NCI-H524 treated with DMSO at 0.1 percent for 48 hours (cell line): ENCODE data around the gene CFAP251.

Experiments used
- DNase-seq: peaks from one replicate; lab custom pipeline; 2025; lab: John Stamatoyannopoulos, UW

CFAP251 gene

DNA sequence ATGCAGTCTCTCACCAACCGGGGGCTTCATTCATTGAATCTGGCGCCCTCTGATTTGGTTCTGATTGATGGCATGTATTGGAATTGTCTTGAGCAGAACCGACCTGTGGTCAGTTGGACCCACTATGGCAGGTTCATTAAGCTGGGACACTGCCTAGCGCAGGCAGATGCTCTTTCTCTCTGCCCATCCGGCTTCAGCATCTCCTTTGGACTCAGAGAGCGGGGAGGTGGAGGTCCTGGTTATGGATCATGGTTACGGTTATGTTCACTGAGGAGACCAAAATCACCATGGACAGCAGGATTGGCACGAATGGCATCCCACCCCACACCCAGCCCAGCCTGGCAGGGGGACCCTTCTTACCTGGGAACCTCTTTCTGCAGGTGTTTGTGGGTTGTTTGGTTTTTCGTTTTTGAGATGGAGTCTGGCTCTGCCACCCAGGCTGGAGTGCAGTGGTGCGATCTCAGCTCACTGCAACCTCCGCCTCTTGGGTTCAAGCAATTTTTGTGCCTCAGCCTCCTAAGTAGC, 86.9 kb downstream of the CFAP251 start:
- no peak for DNase-seq

DNA sequence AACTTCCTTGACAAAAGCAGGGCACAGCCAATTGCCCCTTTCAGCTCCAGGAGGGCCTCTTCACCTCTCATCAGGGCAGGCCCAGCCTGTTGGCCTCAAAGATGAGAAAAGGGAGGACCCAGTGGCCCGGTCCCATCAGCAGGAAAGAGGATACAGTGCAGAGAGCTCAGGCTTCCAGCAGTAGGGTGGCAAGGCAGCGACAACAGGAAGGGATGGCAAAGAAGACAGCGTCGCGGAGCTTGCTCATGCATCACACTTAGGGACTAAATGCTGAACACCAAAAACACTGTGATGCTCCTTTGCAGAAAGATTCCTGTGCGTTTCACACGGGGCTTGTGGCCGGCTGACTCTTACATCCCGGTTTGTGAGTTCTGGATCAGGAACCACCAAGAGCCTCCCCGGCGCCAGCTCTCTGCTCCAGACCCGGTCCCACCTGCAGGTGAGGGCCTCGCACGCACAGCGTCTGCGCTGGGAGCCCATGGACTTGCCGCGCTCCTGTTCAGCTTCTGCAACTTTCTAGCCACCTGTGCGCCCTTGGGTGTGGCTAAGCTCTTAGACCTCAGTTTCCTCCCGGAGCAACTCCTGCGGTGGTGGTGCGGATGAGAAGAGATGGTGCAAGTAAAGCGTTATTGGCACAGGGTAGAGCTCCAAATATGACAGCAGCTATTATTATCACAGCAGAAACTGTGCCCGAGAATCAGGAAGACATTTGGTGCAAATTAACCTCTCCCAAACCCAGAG, 88.0 kb downstream of the CFAP251 start:
- DNase-seq = no peak

DNA sequence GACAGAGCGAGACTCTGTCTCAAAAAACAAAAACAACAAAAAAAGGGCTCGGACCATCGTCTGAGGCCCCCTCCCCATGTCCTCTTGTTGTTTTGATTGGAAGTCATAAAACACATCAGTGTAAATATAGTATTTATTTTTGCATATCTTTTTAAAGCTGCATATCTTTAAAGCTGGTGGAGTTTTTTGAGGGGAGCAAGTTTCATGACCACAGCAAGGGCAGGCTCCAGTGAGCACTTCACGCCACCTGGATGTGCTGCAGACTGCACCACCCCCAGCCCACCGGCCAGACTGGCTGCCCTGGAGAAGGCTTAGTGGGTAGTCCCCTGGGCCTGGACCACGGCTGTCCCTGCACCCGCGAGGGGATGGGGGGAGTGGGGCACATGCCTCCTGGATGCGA, 91.3 kb downstream of the CFAP251 start:
- no peak for DNase-seq

DNA sequence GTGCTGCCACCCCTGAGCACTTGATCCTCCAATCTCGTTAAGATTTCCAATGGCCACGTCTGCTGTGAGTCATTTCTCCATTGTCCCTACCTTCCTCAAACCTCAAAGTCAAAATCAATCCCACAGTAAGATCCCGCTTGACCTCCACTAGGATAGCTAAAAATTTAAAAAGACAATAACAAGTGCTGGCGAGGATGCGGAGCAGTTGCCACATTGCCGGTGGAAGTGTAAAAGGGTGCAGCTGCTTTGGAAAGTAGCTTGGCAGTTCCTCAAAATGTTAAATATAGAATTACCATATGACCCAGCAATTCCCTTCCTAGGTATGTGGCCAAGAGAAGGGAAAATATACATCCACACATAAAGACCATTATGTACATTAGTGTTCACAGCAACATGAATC, 93.8 kb downstream of the CFAP251 start:
- no peak for DNase-seq

DNA sequence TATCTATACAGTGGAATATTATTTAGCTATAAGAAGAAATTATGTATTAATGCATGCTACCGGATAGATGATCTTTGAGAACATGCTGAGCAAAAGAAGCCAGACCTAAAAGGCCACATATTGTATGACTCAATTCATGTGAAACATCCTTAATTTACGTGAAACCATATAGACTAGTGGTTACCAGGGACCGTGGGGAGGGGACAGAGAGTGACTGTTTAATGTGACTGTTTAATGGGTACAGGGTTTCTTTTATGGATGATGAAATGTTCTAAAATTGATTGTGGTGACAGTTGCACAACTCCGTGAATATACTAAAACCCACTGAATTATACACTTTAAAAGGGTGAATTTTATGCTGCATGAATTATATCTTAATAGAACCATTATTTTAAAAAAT, 94.7 kb downstream of the CFAP251 start:
- no peak for DNase-seq

DNA sequence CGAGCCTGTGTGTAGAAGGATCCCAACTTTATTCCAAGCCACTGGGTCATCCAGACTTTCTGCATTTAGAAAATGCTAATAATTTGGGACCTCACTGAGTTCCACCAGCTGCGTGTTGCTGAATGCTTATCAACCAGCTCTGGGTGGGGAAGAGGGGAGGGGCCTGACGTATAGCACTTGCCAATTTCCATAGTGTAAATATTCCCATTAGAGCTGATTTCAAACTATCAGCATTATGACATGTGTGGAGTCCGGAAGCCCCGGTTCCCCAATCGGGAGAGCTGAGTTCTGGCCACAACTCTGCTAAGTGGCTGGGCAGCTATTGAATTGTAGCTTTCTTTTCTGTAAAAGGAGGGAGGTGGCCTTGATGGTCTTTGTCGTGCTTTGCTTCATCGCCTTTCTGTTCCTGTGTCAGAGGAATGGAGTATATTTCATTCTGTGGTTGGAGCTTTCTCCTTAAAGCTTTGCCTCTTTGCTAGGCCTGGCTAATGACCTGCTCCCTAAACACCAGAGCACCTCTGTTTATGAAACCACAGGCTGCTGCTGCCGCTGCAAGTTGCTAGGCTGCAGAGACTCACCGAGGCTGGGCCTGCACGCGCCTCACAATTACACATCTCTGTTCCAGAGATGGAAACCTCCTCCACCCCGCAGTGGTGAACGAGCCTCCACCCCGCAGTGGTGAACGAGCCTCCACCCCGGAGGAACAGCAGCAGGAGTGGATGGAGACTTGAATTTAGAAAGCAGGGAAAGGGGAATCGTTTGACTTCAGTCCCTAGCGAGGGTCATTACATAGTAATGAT, 95.6 kb downstream of the CFAP251 start:
- no peak for DNase-seq

DNA sequence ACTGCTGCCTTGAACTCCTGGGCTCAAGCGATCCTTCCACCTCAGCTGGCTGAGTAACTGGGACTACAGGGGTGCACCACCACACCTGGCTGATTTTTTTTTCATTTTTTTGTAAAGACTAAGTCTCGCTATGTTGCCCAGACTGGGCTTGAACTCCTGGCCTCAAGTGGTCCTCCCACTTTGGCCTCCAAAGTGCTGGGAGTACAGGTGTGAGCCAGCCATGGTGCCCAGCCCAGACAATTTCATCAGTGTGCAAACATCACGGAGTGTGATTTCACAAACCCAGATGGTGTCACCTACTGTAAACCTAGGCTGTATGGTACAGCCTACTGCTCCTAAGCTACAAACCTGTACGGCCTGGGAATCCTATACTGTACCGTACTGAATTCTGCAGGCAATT, 96.4 kb downstream of the CFAP251 start:
- DNase-seq = no peak

DNA sequence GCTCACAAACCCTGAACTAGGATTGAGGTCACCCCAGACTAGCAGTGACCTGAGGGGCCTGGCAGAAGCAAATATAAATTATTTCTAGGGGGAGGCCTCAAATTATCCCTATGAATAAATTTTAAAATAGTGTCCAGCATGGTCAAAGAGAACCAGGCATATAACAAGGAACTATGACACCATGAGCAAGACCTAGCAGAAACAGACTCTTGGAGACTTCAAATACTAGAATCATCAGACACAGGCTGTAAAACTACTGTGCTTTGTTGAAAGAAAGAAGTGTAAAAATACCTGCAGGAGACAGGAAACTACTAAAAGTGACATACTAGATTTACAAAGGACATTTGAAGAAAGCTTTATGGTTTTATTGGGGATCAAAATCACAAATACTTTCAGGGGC, 100.1 kb downstream of the CFAP251 start:
- DNase-seq = no peak

DNA sequence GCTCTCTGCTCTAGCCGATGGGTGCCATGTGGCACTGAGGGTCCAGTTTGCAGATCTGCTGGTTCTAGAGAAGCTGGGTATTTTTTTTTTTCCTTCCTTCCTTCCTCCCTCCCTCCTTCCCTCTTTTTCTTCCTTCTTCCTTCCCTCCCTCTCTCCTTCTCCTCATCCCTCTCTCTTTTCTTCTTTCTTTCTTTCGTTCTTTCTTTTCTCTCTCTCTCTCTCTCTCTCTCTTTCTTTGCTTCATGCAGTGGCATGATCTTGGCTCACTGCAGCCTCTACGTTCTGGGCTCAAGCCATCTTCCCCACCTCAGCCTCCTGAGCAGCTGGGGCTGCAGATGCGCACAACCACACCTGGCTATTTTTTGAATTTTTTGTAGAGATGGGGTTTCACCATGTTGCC, 100.5 kb downstream of the CFAP251 start:
- DNase-seq = no peak

DNA sequence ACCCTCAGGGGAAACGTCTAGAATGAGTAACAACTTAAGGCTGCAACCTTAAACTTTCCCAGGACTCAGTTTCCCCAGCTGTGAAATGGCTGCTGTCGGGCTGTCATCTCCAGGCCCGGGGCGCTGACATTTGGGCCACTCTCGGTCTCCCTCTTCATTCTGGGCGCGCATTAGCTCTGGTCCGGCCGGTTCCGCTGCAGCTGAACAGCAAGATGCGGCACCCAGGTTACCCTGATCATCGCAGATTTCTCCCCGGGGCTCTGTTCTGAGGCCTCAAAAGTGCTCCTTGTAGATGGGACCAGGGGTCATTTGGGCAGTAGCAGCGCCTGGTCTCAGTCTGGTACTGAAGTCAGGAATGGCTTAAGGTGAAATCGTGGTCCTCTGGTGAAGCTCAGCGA, 102.4 kb downstream of the CFAP251 start:
- no peak for DNase-seq

DNA sequence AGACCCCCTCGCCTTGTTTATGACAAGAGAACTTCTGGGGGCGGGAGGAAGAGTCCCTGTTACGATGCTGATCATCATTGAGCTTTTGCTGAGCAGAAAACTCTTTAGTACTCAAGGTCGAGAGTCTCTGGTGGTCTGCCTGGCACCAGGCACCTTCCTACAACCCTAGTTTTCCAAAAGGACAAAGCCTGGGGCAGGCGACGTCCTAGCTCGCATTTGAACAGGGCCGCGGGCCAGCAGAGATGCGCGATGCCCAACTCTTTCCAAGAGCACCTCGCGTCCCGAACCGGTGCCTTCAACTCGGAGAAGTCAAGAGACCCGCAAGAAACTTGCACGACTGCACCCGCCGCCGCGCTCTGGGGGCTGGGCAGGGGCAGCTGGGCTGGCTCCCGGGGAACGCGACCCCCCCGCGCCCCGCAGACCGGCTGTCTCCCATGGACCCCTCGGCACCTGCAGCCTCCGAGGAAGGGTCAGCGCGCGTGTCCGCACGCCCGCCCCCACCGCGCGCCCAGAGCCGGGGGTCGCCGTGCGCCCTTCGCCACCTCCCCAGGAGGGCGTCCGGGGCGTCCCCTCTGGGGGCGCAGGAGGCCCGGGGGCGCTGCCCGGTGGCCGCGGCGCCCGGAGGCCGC, 102.9 kb downstream of the CFAP251 start:
- DNase-seq = no peak

DNA sequence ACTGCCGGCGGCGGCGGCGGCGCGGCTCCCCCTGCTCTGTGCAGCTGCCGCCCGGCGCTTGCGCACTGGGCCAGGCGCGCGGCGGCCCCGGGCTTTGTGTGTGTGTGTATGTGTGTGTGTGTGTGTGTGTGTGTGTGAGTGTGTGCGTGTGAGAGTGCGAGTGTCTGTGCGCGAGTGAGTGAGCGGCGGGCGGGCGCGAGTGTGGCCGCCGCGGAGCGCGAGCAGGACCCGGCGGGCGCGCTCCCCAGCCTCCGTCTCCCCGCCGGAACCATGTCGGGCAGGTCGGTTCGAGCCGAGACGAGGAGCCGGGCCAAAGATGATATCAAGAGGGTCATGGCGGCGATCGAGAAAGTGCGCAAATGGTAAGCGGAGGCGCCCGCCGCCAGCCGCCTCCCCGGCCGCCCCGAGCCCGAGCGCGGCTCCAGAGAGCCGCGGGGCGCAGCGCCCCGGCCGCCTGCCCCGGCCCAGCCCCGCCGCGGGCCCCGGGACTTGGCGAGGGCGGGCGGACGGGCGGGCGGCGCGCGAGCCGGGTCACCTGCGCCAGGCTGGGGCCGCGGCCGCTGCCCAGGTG, 103.5 kb downstream of the CFAP251 start, which contains the start of gene BCL7A:
Gene BCL7A (plus strand): TSS at position 63 of the 571 bp plus-strand sequence. CDS start 208 bp downstream, at position 271.
- DNase-seq = no peak

DNA sequence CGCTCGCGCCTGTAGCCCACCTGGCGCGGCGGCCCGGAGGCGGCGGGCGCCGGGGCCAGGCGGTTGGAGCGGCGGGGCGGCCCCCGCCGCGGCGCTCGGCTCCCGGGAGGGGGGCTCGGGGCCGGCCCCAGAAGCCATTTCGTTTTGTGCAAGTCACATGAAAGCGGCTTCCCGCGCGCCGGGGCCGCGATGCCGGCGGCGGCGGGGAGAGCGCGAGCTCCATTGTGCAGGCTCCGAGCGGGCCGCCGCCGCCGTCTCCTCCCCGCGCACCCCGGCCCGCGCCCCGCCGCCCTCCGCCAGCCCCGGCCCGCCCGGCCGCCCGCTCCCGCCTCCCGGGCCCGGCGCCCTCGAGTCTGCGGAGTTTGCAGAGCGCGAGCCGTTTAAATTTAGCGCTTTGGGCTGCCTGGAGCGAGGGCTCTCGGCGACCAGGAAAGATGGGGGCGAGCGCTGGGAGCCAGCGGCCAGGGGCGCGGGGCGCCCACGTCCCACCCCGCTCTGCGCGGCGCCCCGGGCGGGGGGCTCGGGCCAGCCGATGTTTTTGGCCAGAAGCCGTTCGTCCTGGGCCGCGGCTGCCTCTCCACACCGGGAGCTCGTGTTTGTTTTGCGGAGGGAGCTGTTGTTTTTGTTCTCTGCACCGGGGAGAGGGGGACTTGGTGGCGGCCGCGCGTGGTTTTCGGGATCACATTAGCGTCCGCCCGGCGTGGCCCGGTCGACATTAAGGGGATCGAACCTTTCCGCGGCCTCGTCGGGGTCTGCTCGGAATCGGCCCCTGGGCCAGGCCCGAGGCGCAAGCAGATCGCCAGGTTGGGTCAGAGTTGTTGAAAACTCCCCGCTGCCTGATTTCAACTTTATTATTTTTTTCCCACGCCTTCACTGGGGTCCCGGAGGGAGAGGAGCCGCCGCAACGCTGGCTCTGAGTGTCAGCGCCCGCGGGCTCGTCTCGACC, 104.3 kb downstream of the CFAP251 start:
- DNase-seq = no peak

DNA sequence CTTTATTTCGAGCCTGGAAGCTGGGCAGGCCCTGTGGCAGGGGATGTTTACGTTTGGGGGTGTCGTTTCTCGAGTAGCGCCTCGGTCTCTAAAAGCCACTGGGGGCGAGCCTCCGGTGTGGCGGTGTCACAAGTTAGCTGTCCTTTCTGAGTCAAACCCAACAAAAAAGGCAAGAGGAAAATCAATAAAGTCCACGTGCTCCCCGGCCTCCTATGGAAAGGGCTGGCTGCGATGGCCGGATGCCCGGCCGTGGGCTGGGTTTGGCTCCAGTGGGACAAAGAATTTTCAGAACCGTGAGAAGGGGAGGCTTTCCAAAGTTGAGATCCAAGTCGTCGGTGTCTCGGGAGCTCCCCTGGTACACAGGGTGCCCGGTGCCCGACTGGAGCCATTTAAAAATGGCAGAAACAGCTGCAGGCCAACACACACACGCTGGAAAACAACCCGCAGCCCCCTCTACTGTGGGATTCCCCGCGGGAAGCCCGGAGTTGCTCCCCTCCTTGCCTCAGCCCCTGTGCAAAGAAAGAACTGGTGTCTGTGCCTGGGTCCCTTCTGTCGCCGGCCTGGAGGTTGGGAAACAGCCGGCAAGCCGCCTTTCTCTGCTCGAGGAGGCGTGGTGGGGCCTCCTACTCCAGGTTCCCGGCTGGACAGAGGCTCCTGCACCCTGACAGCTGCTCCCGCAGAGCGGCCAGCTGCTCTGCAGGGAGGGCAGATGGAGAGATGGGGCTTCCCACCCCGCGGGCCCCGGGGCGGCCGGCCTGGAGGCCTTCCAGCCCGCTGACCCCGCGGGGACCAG, 105.1 kb downstream of the CFAP251 start:
- DNase-seq = peak; percentile 48

DNA sequence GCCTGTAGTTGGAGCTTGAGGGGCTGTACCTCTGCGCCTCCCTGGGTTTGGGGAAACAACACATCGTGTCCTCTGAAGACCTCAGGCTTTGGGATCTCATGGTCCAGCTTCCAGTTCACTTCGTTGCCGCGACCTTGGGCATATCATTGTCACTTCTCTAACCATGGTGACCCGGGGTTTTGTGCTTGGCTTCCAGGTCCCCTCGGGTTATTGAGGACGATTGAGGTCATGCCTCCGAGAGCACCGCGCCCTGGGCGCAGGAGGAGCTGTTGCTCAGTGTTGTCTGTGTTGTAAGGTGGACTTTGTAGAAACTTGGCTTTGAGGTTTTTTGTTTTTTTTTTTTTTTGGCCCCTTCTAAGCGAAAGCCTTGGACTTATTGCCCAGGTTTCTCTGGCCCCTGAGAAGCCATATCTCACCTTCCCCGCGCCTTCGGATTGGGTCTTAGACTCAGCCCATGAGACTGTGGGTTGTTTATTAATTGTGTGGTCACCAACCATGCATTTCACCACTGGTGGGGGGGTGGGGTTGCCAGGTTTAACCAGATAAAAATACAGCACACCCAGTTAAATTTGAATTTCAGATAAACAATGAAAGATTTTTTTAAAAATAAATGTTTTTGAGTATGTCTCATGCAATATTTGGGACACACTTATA, 105.9 kb downstream of the CFAP251 start:
- no peak for DNase-seq

DNA sequence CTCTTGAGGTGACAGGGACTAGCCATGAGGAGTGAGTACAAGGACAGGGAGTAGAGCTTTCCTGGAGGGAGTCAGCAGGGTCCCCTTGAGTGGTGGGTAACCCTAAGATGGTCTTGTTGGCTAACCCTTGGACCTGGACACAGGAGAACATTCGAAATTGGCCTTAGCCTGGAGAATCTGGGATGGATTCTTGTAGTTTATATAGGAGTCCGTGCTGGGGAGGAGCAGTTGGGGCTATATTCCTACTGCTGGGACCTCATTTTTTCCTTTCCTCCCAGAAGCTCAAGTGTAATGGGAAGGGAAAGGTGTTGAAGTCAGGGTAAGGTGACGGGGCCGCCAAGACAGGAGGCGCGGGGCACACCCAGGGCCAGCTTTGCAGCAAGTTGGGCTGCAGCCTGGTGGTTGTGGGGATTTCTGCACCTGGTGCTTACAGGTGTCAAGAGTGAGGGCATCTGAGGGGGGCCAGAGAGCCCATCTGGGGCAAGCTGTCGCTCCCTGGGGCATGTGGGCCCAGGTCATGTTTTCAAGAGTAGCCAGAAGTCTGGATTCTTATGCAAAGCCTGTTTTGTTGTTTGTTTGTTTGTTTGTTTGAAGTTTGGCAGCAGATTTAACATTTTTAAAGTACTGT, 108.4 kb downstream of the CFAP251 start:
- DNase-seq = no peak

DNA sequence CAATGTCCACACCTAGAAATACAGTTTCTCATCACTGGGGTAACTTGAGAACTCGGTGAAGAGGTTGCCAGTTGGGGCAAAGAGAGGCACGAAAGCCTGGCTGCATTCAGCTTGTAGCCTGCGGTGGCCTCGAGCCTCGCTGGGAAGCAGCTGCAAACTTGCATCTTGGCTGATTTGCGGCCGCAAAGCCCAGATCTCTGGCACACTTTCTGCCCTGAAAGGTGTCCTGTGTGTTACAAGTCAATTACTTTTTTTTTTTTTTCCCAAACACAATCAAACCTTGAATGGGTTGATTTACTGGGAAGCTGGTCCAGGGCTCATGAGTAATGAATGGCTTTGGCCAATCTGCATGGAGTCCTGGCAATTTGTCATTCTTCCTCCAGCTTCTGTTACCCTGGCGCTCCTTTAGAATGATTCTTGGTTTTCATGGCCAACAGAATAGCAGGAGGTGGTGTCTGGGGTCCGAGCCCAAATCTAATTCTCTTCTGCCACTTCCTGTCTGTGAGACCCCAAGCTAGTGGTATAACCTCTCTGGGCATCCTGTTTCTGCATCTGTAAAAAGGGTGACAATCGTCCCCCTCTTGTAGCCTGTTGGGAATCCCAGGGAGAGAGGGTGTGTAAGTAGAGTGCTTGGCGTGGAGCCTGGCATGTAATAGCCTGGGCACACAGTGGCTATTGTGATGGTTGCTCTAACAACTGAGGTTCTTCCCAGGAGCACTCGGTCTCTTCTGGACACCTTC, 109.9 kb downstream of the CFAP251 start:
- DNase-seq = no peak

DNA sequence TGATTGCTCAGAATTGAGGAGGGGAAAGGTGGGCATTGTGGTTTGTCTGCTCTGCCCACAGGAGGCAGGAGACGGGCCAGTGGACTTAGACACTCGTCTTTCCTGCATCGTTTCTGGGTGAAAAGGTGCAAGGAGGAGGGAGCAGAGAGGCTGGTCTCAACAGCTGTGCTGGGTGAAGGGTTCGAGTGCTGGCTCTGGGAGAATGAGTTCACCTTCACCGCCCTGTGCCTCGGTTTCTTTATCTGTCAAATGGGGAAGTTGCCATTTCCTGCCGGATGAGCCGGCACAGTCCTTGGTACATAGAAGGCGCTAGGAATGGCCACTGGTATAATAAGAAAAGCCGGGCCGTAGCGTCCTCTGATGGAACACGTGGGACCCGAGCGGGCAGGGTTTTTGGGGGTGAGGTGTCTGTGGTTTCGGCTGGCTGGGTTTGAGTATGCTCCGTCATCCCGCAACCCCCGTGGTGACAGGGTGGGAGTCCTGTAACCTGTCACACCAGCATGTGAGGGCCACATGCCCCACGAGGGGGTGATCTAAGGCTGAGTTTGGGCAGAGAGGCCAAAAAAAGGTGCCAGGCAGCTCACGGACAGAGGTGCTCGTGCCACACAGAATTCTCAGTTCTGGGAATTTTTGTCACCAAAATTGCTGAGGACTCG, 110.6 kb downstream of the CFAP251 start:
- DNase-seq = no peak
